GM12865 (cell line): ENCODE results near the gene EHBP1L1.

Experiments
- DNase-seq: peaks from one replicate; pipeline ENCODE4 v3.0.0; 2010; ENCODE audit warnings: low read depth
- H3K4me3 ChIP-seq: 2 replicates; pipeline ENCODE4 v1.5.1; 2011; ENCODE audit warnings: mild to moderate bottlenecking, low read depth, low read length, control low read depth
- CTCF ChIP-seq: IDR thresholded peaks from 2 replicates; pipeline ENCODE4 v1.5.1; 2011; ENCODE audit warnings: low read length, control low read depth, low read depth, inconsistent platforms; ENCODE audit not compliant: insufficient read depth; ENCODE audit errors: missing control alignments

Gene EHBP1L1

GRCh38 chr11:65554057-65554818, 21.6 kb upstream of the EHBP1L1 start:
- H3K4me3 ChIP-seq, result no peak overlapping the region
- TF ChIP-seq CTCF, result no peak
- DNase-seq, result no peak

- no peak for DNase-seq
Observed at GRCh38 chr11:65554842-65555430, 20.9 kb upstream of the EHBP1L1 start.

GRCh38 chr11:65555693-65556231, 20.1 kb upstream of the EHBP1L1 start:
- DNase-seq, result no peak
- no peak for TF ChIP-seq CTCF
- no peak overlapping the region for H3K4me3 ChIP-seq

More at GRCh38 chr11:65554842-65555430, 20.9 kb upstream of the EHBP1L1 start:
- TF ChIP-seq CTCF, result no peak
- no peak overlapping the region for H3K4me3 ChIP-seq

- TF ChIP-seq CTCF, result no peak
- DNase-seq, result no peak
- H3K4me3 ChIP-seq, result no peak overlapping the region
Observed at GRCh38 chr11:65556470-65557279, 19.2 kb upstream of the EHBP1L1 start.

- DNase-seq, result no peak
- no peak for TF ChIP-seq CTCF
- no peak overlapping the region for H3K4me3 ChIP-seq
Observed at GRCh38 chr11:65557280-65558001, 18.4 kb upstream of the EHBP1L1 start.
